Measurements from ENCODE around the gene IP6K1.
A peak's percentile ranks its signal among the peaks of the same experiment; 100 is the strongest.
"Not testable (repeated sequence)": the region's sequence is repeated elsewhere in the genome, so short reads cannot be mapped to it uniquely, and the experiment has no call there.

The IP6K1 gene

DNA sequence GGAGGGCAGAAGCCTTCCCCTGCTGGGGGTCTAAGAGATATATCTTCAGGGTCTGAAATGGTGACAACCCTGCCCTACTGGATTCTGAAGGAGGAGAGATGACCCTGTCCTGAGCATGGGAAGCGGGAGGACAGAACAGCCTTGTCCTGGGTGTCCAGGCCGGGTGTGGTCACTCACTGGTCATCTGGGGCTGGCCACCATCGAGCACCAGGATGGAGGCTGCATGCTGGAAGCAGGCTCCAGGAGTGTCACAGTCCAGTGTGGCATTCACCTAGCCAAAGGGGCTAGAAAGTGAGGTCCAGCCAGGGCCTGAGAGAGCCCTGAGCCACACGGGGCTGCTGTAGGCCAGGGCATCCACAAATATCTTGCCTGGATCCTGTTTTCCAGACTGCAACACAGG, 8.1 kb upstream of the IP6K1 start:
- no peak for DNase-seq (ENCODE audit: low read depth in 3 of 3)

DNA sequence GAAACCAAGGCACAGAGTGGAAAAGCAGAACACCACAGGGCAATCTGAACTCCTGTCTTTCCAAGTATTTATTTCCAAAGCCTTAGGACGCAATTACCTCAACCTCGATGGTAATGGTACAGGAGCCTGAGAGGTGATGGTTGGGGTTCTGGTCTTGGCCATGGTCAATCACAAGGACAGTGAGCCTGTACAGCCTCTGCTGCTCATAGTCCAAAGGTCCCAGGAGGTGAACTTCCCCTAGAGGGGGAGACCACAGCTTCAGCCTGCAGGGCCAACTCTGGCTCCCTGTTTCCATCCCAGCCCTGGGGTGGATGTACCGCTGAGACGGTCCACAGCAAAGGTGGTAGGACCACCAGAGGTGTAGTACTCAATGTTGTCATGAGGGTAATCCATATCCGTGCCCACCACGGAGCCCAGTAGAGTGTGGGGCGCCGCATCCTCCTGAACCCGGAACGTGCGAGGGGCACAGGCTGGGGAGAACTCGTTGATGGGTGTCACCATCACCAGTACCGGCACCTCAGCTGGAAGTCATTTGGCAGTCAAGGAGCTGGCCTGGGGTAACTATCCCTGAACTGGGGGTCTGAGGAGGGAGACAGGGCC, 7.2 kb upstream of the IP6K1 start:
- no peak for DNase-seq (ENCODE audit: low read depth in 3 of 3)

DNA sequence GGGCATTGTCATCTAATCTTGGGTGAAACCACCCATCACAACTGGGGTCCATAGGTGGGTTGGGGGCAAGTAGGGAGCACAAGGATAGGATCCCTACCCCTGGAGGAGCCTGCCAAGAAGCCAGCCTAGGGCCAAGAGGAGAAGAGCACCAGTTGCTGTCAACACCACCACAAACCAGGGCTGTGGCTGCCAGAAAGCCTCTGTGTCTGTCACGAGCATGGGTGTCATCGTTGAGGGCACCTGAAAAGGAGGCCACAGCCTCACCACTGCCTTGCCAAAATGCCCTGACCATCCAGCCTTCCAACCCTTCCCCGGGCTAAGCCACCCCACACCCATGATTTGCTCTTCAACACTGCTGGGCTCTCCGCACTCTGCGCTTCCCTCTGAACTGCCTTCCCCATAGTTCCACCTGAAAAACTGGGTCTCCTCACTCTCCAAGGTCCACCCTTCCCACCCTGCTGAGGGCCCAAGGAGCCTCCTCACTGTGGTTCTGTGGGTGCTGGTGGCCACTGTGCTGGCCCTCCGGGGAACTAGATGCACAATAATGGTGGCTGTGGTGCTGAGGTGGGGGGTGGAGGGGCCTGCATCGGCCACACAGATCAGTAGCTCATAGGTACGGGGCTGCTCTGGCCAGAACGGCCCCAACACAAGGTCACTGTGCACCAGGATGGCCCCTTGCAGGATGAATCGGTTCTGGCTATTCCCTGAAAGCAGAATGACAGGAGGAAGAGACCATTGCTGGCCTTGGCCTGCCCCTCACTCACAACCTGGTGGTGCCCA, 6.2 kb upstream of the IP6K1 start:
- no peak for DNase-seq (ENCODE audit: low read depth in 3 of 3)

DNA sequence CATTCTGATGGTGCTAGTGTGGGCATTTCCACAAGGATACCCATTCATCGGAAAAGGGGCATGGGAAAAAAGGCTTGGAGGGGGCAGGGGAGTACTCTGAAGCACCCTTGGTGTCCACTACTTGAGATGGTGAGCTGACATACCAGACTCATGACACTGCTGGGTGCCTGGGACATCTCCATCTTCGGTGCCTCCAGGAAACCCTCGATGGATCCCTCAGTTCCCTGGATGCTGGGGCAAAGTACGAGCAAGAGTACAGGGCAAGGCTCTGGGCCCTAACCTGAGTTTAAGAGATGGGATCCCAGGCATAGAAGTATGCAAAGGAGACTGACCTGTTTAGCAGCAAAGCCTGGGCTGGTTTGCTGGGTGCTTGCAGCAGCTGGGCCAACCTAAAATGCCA, 5.2 kb upstream of the IP6K1 start:
- no peak for DNase-seq (ENCODE audit: low read depth in 3 of 3)

DNA sequence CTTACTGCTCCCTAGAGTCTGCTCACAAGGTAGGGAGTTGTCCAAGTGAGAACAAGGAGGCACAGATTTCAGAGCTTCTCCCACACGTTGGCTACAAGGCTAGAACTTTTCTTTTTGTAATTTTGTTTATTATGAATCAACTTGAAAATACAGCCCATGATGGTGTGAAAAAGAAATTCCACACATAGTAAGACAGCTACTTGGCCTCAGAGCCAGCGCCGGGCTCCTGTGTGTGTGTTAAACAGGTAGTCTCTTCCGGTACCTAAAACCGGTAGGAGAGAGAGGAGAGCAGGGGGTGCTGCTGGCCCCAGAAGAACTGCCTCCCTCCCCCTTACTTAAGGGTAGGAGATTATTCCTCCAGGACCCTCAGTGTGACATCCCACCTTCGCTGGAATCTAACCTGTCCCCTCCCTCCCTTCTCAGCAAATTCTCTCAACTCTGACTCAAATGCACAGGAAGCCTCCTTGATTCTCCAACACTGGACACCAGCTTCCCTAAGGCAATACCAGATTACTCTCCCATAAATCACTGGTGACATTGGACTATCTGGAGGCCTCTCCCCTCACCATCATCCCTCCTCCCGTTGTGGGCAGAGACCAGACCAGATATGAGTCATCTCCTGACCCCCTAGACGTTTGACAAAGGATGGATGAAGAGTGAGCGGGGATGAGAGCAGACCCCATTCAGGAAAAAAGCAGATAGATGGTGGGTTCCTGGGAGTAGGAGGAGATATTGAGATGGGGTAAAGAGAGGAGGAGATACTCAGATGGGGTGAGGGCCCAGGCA, 4.5 kb upstream of the IP6K1 start:
- DNase-seq (ENCODE audit: low read depth in 3 of 3), result no peak

DNA sequence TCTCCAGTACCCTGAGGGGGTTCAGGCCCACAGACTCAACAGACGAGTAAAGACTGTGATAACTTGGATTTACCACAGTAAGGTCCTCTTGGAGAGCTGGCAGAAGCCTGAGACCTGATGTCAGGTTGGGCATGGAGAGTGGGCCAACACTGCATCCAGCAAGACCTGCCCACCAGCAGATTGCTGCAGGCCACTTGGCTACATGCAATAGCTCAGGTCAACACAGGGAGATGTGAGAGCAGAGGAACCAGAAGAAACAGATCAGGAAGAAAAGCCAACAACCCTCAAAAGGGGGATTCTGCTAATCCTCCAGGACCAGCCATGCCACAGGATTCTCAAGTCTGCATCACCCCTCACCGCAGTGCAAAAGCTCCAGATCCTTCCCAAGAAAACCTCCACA, 1.7 kb upstream of the IP6K1 start:
- no peak for DNase-seq (ENCODE audit: low read depth in 3 of 3)

DNA sequence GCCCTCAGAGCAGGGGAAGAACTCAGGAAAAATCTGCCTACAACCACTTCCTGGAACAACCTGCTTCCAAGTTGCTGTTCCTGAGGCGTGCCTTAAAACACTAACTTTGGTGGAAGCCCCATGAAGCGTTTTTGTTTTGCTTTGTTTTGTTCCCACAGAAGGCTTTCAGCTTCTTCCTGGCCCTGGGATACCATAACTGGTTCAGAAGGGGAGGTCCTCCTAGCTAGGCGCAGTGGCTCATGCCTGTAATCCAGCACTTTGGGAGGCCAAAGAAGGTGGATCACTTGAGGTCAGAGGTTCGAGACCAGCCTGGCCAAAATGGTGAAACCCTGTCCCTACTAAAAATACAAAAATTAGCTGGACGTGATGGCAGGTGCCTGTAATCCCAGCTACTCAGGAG, 1.2 kb upstream of the IP6K1 start:
- DNase-seq (ENCODE audit: low read depth in 3 of 3), result no peak

DNA sequence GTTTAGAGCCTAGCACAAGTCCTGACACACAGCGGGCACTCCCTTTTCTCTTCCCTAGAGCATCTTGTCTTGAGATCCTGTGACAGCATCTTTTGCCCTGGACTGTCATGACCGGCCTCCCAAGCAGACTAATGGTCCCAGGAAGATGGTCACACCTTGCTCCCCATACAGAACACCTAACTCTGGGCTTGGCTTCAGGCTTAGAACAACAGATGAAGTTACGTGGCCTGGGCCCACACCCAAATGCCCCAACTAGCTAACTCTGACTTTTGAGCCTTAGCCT, 781 bp upstream of the IP6K1 start:
- no peak for DNase-seq (ENCODE audit: low read depth in 3 of 3)

DNA sequence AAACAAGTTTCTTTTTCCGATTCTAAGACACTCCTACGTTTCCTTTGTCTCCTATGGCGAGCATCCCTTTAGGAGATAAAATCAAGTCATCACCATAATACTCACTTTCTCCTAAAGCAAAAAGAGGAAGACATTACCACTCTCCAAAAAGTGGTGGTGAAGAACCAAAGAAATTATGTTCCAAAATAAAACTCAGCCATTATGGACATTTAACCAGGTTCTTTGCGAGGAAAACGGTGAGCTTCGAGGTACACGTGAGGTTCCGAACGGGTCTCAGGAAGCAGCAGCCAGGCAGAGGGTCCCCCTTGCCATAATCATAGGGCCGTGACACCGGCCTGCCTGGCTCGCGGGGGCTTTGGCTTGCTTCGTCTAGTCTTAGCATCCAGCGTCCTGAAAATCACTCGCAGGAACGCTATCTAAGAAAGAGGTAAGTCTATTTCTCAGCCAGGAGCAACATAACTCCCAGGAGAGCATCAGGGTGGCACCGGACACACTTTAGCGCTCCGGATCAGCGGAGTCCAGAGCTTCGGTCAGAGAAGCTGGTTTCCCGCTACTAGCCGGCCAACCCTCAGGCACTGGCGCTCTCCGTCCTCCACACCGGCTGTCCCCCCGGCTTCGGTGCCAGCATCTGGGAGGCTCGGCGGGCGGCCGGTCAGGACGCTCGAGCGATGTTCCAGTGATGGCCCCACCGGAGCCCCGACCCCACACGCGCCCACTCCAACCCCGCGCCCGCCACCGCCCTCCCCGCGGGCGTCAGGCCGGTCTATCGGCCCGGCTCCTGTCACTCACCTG, 581 bp downstream of the IP6K1 start:
- peak in 1 of 3 experiments; percentile 22 for DNase-seq (ENCODE audit: low read depth in 3 of 3)

DNA sequence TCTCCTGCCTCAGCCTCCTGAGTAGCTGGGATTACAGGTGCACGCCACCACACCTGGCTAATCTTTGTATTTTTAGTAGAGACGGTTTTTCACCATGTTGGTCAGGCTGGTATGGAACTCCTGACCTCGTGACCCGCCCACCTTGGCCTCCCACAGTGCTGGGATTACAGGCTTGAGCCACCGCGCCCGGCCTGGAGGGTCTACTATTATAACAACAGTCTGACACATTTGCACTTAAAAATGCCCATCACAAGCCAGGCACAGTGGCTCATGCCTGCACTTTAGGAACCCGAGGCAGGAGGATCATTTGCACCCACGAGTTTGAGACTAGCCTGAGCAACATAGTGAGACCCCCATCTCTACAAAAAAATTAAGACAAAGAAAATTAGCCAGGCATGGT, 4.1 kb downstream of the IP6K1 start:
- not testable (repeated sequence) for DNase-seq (ENCODE audit: low read depth in 3 of 3)

DNA sequence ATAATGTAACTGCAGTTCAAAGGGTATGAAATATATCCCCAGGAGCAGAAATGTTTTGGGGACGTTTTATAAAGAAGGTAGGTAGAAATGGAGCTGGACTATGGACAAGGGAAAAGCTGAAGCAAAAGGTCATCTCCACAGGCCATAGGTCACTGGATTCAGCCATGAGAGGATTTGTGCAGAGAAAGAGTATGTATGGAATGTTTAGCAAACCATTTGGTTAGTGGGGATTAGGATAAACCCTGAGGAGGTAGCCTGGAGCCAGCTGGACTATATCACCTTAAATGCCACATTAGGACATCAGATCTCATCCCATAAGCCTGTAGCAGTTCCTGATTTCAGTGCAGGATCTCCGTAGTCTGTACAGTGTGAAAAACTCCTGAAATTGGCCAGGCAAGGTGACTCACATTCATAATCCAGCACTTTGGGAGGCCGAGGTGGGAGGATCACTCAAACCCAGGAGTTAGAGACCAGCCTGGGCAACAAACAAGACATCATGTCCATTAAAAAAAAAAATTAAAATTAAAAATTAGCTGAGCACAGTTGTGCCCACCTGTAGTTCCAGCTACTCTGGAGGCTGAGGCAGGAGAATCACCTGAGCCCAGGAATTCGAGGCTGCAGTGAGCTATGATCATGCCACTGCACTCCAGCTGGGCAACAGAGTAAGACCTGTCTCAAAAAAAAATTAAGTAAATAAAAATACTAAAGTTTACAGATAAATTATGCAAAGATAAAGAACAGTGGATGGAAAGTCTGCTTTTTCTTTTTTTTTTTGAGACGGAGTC, 4.7 kb downstream of the IP6K1 start:
- no peak for DNase-seq (ENCODE audit: low read depth in 3 of 3)

DNA sequence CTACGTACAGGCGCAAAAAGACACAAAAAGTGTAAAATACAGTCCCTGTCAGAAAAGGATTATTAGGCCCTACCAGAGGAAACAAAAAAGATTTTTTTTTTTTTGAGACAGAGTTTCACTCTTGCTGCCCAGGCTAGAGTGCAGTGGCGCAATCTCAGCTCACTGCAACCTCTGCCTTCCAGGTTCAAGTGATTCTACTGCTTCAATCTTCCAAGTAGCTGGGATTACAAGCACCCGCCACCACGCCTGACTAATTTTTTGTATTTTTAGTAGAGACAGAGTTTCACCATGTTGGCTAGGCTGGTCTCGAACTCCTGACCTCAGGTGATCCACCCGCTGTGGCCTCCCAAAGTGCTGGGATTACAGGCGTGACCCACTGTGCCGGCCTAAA, 5.4 kb downstream of the IP6K1 start:
- not testable (repeated sequence) for DNase-seq (ENCODE audit: low read depth in 3 of 3)

DNA sequence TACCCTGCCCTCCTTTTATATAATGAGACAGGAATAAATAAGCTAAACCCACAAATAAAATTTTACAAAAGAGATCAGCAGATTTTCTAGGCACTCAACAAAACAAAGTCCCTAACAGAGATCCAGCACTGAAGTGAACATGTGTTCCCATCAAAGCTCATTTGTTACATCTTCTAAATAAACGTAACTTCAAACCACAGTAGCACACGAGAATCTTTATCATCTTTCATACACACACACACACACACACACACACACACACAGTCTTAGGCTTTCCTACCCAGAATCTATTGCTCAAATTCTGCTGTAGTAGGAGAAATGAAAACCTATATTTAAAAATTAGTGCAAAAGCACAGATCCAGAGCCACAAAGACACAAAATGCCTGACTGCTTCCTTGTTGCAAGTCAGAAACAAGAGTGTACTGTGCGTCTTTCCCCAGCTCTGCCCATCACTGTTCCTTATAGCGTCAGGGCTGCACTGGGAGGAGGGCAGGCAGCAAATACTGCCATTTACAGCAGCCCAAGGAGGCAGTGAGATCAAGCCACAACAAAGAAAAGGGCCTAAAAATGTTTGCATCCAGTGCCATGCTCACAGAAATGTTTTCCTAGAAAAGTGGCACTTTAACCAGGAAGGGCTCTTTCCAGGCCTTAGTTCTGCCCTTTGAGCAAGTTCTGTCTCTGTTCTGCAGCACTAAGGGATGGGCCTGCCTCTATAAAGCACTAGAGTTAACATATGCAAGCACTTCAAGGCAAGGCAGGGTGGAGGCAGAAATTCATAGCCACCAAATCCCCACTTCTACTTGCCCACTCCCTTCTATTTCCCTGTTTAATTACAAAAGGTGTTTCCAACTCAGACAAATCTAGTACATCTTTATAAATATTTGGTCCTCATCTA, 6.0 kb downstream of the IP6K1 start:
- no peak for DNase-seq (ENCODE audit: low read depth in 3 of 3)

DNA sequence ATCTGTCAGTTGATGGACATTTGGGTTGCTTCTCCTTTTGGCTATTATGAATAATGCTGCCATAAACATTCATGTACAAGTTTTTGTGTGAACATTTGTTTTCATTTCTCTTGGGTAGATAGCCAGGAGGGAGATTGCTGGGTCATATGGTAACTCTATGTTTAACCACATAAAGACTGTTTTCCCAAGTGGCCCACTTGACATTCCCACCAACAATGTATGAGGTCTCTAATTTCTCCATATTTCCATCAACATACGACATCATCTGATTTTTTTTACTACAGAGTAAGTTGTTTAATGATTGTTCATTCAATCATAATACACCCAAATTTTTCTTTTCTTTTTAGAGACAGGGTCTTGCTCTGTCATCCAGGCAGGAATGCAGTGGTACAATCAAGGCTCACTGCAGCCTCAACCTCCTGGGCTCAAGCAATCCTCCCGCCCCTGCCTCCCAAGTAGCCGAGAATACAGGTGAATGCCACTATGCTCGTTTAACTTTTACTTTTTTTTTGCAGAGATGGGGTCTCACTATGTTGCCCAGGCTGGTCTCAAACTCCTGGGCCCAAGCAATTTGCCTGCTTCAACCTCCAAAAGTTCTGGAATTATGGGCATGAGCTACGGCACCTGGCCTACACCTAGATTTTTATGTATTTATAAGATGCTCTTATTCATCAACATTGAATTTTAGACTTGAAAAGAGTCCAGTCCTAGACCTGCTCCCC, 6.8 kb downstream of the IP6K1 start:
- no peak for DNase-seq (ENCODE audit: low read depth in 3 of 3)

DNA sequence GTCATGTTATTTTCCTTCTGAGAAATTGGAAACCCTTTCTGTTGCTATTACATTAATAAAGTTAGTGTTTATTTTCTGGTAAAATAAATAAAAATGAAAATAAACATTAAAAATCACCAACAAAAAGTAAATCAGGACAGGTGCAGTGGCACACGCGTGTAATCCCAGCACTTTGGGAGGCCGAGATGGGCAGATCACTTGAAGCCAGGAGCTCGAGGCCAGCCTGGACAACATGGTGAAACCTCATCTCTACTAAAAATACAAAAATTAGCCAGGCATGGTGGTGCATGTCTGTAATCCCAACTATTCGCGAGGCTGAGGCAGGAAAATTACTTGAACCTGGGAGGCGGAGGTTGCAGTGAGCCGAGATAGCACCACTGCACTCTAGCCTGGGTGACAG, 10.2 kb downstream of the IP6K1 start:
- not testable (repeated sequence) for DNase-seq (ENCODE audit: low read depth in 3 of 3)

DNA sequence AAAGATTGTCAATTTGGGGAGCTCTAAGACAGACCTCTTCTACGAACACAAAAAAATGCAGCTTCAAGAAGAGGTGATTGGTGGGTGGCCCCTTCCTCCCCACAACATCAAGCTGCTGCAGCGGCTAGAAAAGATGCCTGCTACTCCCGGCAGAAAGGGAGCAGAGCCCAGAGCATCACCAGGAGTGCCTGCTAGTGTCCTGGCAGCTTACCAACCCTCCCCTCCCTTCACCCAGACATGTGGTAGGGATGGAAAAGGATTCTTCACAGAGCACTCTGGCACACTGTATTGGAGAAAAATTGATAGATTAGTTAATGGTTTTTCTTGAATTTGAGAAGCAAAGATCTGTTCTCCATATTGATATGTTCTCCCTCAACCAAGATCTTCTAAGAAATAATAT, 10.8 kb downstream of the IP6K1 start:
- no peak for DNase-seq (ENCODE audit: low read depth in 3 of 3)

DNA sequence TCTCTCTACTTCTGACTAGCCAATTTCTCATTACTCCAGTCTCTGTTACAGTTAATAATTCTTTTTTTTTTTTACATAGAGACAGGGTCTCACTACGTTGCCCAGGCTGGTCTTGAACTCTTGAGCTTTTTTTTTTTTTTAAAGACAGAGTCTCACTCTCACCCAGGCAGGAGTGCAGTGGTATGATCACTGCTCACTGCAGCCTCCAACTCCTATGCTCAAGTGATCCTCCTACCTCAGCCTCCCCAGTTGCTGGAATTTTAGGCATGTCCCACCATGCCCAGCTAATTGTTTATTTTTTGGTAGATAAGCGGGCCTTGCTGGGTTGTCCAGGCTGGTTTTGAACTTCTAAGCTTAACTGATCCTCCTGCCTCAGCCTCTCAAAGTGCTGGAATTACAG, 13.6 kb downstream of the IP6K1 start:
- no peak for DNase-seq (ENCODE audit: low read depth in 3 of 3)

DNA sequence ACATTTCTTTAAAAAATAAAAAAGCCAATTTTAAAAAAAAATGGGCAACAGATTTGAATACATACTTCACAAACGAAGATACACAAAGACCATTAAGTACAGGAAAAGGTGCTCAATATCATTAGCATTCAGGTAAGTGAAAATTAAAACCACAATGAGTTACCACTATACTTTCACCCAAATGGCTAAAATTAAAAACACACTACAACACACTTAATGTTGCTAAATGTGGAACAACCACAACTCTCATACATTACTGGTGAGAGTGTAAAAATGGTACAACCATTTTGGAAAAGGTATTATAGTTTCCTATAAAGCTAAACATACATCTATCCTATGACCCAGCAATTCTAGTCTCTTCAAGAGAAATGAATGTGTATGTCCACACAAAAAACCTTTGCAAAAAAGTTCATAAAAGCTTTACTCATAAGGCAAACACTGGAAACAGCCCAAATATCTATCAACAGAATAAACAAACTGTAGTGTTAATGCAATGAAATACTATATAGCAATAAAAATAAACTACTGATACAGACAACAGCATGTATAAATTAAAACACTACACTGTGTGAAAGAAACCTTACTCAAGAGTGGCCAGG, 14.9 kb downstream of the IP6K1 start:
- DNase-seq (ENCODE audit: low read depth in 3 of 3), result no peak

DNA sequence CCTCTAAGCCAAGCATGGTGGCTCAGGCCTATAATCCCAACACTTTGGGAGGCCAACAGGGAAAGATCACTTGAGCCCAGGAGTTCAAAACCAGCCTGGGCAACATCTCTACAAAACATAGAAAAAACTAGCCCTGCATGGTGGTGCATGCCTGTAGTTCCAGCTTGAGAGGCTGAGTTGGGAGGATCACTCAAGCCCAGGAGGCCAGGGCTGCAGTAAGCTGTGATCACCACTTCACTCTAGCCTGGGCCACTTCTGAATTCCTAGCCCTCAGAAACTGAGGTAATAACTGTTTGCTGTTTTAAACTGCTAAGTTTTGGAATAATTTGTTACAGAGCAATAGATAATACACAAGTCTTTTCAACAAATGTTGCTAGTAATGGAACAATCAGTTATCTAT, 16.4 kb downstream of the IP6K1 start:
- no peak for DNase-seq (ENCODE audit: low read depth in 3 of 3)

Data from stimulated activated CD4-positive, alpha-beta T cell treated with anti-CD3 and anti-CD28 coated beads, TNF-alpha, amount 100 ng/mL, for 24 hours (primary cell).